DOHH2 (cell line): ENCODE results near the gene SSU72.

ENCODE experiments used
- CTCF ChIP-seq: fragments of 200-600 bp; sonication (generic); IDR thresholded peaks from one replicate; pipeline ENCODE4 v1.5.1; 2014; ENCODE audit warnings: antibody characterized with exemption, mild to moderate bottlenecking, low read depth, low read length; ENCODE audit not compliant: poor library complexity, severe bottlenecking
- EZH2phosphoT487 ChIP-seq: fragments of 200-600 bp; sonication (generic); IDR thresholded peaks from 2 replicates; pipeline ENCODE4 v1.6.1; 2017; ENCODE audit warnings: borderline replicate concordance, mild to moderate bottlenecking, antibody characterized with exemption, low read length, moderate library complexity, mixed read lengths

- TF ChIP-seq CTCF = no peak
- TF ChIP-seq EZH2phosphoT487 = no peak
These were observed 43.3 kb upstream of the SSU72 start for GRCh38 chr1:1617925-1618324.
